Tibial nerve (tissue), 3 donors: Measurements from ENCODE around the gene DMD.

Source experiments
- CTCF ChIP-seq, 5 experiments: fragments of 200-600 bp in 3 of 5; fragments of 450-650 bp in 2 of 5; sonication (generic) in 3 of 5; IDR thresholded peaks; one replicate each; pipeline ENCODE4 v1.5.1; 2016 to 2019; ENCODE audit warnings: antibody characterized with exemption in 5 of 5, mild to moderate bottlenecking in 3 of 5, moderate library complexity in 2 of 5
- POLR2A ChIP-seq, 2 donors: fragments of 450-650 bp; IDR thresholded peaks; one replicate each; pipeline ENCODE4 v1.6.1; 2017; ENCODE audit warnings: antibody characterized with exemption in 2 of 2, mild to moderate bottlenecking in 2 of 2, moderate library complexity in 2 of 2

DNA sequence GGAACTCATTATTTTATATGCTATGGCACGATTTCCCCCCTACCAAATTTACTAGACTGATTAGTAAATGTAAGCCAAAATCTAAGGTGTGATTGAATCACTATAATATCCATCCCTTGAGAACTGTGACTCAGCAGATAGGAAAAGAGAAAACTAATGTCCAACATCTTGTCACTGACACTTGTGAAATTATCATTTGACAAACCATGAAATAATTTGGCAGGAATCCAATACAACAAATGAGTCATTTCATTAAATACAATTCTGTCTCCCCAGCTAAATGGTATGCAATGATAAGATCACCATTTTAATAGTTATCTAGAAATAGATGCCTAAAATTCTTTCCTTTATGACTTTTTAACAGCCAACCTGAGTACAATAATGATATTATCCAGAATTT is 462.3 kb downstream of the DMD start:
- TF ChIP-seq POLR2A (IDR thresholded peaks at IDR 0.05) (no peak), CTCF (IDR thresholded peaks at IDR 0.05) (no peak)
